ENCODE data around the gene A2M.

A2M gene

DNA sequence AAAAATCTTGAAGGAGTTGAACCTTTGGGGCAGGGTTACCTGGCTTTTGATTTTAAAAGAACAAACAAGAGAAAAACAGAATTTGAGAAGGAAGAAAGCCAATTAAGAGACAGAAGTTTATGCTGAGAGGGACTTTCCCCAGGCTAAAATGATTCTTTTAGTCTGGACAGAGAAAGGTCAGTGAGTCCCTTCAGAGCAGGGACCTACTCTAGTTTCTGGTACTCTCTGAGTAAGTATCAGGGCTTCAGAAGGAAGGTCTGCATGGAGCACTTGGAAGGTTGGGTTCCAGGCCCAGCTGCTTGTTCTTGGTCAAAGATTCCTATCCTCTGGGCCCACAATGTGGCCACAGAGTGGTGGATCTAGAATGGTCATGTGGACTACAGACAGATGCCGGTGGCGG lies 66.8 kb downstream of the A2M start:
- TF ChIP-seq, protein P1, sequence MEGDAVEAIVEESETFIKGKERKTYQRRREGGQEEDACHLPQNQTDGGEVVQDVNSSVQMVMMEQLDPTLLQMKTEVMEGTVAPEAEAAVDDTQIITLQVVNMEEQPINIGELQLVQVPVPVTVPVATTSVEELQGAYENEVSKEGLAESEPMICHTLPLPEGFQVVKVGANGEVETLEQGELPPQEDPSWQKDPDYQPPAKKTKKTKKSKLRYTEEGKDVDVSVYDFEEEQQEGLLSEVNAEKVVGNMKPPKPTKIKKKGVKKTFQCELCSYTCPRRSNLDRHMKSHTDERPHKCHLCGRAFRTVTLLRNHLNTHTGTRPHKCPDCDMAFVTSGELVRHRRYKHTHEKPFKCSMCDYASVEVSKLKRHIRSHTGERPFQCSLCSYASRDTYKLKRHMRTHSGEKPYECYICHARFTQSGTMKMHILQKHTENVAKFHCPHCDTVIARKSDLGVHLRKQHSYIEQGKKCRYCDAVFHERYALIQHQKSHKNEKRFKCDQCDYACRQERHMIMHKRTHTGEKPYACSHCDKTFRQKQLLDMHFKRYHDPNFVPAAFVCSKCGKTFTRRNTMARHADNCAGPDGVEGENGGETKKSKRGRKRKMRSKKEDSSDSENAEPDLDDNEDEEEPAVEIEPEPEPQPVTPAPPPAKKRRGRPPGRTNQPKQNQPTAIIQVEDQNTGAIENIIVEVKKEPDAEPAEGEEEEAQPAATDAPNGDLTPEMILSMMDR (IDR thresholded peaks at IDR 0.05; ENCODE audit: low read depth, low read length): no peak
- no peak for DNase-seq (ENCODE audit: extremely low read depth, low read depth)

DNA sequence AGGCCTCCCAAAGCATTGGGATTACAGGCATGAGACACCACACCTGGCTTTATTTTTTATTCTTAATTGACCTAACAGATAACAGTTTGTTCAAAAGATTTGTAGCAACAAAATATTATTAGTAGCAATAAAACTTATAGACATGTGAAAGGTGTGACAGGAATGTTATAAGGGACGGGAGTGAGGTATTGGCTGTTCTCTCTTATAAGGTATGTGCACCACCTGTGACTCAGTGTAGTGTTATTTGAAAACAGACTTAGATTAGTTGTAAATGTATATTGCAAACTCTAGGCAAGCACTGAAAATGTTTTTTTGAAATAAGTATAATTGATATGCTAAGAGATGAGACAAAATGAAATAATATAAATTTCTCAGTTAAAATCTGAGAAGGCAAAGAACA lies 68.6 kb downstream of the A2M start:
- TF ChIP-seq, protein P1 (IDR thresholded peaks at IDR 0.05; ENCODE audit: low read depth, low read length): no peak
- DNase-seq (ENCODE audit: extremely low read depth, low read depth): no peak

DNA sequence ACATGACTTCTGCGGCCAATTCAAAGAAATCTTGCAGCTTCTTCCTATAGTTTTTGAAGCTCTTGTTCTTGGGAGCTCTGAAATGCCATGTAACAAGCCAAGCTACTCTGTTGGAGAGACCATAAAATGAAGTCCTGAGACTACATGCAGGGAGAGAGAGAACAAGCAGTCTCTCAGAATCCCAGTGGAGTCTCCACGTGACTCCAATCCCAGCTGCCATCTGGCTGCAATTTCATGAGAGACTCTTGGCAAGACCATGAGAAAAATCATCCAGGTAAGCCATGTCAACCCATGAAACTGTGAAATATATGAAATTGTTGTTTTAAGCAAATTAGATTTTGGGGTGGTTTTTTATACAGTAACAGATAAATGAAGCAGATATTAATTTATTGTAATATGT lies 72.0 kb downstream of the A2M start:
- DNase-seq (ENCODE audit: extremely low read depth, low read depth): no peak
- TF ChIP-seq, protein P1 (IDR thresholded peaks at IDR 0.05; ENCODE audit: low read depth, low read length): no peak

DNA sequence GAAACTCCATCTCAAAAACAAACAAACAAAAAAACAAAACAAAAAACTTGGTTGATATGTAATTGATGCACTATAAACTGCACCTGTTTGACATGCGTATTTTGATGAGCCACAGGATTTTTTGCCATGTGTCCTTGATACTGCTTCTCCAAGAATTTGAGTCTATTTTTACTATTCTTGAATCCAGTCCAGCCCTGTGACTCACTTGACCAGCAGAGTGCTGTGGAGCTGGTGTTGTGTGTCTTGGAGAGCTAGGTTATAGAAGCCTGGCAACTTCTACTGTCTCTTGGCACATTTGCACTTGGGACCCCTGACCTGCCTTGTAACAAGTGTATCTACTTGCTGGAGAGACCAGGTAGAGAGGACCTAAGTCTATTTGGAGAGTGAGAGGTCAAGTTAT lies 74.4 kb downstream of the A2M start:
- no peak for DNase-seq (ENCODE audit: extremely low read depth, low read depth)

DNA sequence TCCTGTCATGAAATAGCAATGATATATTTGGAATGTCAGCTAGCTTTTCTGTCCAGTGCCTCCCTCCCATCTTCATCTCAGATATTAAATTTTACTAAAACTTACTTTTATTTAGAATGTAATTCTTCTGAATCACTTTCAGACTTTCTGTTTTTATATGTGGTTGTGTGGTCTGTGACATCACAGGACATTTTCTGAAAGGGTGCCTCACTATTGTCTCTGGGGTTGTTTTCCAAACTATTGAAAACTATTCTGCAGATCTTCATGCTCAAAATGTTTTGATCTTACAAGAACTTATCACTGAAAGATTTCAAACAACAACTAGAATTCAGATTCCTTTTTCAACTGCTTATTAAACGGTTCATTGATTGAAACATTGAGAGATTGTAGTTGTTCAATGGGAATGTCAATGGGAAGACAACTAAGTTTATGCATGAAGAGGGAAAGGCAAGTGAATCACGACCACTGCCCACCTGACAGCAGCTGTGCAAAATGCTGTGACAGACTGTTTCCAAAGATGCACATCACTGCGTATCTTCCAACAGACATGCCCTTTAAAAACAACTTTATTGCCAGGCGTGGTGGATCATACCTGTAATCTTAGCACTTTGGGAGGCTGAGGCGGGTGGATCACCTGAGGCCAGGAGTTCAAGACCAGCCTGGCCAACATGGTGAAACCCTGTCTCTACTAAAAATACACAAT lies 75.1 kb downstream of the A2M start:
- DNase-seq (ENCODE audit: extremely low read depth, low read depth): no peak
- TF ChIP-seq, protein P1 (IDR thresholded peaks at IDR 0.05; ENCODE audit: low read depth, low read length): no peak

More for the DNA sequence above, 74.4 kb downstream of the A2M start:
- TF ChIP-seq, protein P1 (IDR thresholded peaks at IDR 0.05; ENCODE audit: low read depth, low read length): no peak

DNA sequence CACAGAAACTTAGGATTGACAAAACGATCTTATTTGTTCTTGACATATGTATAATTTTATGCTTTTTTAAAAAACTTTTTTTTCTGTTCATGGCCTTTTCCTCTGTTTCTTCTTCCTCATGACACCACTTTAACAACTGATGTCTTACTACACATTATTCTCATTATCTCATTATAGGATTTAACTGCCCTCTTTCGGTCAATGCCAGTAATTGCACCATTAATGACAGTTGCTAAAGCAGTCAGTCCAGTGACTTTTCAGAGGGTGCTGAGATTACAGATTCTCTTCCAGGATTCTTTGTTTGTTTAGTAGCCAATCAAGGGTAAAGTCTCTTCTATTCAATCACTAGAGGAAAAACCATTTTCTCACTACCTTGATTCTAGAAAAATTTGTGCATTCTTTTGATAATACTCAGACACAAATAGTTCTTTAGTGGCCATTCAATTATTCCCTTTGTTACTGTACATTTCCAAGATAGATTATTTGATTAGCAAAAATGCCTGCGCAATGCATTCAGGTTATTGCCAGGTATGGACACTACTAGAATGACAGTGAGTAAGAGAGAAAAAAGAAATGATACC lies 76.2 kb downstream of the A2M start:
- peak; percentile 7 for DNase-seq (ENCODE audit: extremely low read depth, low read depth)
- TF ChIP-seq, protein P1 (IDR thresholded peaks at IDR 0.05; ENCODE audit: low read depth, low read length): peak; percentile 70

DNA sequence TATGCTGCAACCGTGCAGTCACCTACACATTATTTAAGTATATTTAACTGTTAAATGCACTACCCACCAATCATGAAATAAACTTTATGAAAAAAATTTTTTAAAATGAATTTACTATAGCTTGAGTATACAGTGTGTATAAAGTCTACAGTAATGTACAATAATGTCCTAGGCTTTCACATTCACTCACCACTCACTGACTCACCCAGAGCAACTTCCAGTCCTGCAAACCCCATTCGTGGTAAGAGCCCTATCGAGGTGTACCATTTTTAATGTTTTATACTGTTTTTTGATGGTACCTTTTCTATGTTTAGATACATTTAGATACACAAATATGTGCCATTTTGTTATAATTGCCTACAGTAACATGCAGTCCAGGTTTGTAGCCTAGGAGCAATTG lies 78.3 kb downstream of the A2M start:
- TF ChIP-seq, protein P1 (IDR thresholded peaks at IDR 0.05; ENCODE audit: low read depth, low read length): no peak
- no peak for DNase-seq (ENCODE audit: extremely low read depth, low read depth)

Measured in AG09319 (cell line).